Measurements from ENCODE around the gene TCEA2. TPM values are rescaled to one million over a fixed set of nuclear protein-coding genes. Genes with fewer than 3 reads are reported as not detected.

TCEA2 gene
- total RNA-seq, 1 donor from 2014 or later = 123 TPM

DNA sequence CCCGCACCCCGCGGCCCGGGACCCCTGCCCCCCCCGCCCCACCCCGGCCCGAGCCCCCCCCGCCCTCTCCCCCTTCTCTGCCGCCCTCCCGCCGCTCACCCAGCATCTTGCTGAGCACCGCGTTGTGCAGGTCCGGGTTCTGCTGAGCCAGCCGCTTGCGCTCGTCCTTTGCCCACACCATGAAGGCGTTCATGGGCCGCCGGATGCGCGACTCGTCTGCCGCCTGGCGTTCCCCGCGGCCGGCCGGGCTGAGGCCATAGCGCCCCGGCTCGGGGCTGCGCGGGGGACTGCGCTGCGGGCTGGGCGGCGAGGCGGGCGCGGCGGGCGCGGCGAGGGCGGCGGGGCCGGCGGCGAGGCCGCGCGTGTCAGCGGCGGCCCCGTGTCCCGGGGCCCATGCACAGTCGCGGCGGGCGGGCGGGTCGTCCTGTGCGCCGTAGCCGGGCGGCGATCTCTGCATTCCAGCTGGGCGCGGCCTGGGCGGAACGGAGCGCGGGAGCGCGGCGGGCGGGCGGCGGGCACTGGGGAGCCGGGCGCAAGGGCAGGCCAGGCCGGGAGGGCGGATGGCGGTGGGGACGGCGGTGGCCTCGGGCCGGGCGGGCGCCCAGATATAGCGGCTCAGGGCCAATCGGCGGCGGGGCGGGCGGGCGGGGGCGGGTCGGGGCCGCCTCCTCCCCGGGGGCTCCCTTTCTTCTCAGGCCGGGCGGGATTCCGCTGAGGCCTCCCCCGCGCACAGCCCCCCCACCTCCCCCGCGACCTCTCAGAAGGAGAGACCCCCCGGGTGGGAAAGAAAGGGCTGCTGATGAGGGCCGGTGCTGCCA, 13.7 kb upstream of the TCEA2 start, which contains the start of gene SOX18:
Gene SOX18 (minus strand): TSS at position 580 of the 818 bp plus-strand sequence. CDS start 123 bp downstream, at position 457.
- Mint-ChIP-seq H3K36me3 (ENCODE audit: low read depth, unreplicated experiment) (peaks cover 21% of the 10 kb centered on the region), H3K27me3 (ENCODE audit: unreplicated experiment) (peaks cover 12% of the 10 kb centered on the region), H3K27ac (ENCODE audit: unreplicated experiment) (no peak within 1 kb of the TSS), H3K4me3 (ENCODE audit: unreplicated experiment) (peak within 1 kb of the TSS; percentile 90), H3K4me1 (ENCODE audit: unreplicated experiment) (peaks cover 52% of the 10 kb centered on the region), H3K9me3 (ENCODE audit: unreplicated experiment) (no peaks in the 10 kb centered on the region)
- TF ChIP-seq, protein P1, sequence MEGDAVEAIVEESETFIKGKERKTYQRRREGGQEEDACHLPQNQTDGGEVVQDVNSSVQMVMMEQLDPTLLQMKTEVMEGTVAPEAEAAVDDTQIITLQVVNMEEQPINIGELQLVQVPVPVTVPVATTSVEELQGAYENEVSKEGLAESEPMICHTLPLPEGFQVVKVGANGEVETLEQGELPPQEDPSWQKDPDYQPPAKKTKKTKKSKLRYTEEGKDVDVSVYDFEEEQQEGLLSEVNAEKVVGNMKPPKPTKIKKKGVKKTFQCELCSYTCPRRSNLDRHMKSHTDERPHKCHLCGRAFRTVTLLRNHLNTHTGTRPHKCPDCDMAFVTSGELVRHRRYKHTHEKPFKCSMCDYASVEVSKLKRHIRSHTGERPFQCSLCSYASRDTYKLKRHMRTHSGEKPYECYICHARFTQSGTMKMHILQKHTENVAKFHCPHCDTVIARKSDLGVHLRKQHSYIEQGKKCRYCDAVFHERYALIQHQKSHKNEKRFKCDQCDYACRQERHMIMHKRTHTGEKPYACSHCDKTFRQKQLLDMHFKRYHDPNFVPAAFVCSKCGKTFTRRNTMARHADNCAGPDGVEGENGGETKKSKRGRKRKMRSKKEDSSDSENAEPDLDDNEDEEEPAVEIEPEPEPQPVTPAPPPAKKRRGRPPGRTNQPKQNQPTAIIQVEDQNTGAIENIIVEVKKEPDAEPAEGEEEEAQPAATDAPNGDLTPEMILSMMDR (IDR thresholded peaks at IDR 0.05; ENCODE audit: unreplicated experiment) = no peak
- peak; percentile 73 for DNase-seq (ENCODE audit: low spot score)

DNA sequence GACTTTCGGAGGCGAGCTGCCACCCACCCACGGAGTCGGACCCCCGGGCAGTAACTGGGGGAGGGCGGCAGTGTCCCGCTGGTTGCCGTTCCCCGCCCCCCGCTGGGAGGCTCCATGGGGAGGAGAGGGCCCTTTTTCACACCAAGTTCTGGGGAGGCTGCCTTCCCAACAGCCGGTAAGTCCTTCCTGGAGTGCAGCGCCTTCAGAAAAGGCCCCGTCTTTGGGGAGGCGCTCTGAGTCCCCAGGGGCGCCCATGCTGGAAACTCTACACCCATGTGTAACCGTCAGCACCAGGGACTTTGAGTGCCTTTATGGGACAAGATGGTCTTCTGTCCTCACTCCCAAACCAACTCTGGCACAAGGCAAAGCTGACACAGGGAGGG, 13.1 kb upstream of the TCEA2 start:
- Mint-ChIP-seq H3K4me3 (ENCODE audit: unreplicated experiment) (peak overlapping the region; percentile 65), H3K27ac (ENCODE audit: unreplicated experiment) (no peak overlapping the region), H3K36me3 (ENCODE audit: low read depth, unreplicated experiment) (peaks cover 21% of the 10 kb centered on the region), H3K9me3 (ENCODE audit: unreplicated experiment) (no peaks in the 10 kb centered on the region), H3K4me1 (ENCODE audit: unreplicated experiment) (peaks cover 50% of the 10 kb centered on the region), H3K27me3 (ENCODE audit: unreplicated experiment) (peaks cover 12% of the 10 kb centered on the region)
- TF ChIP-seq, protein P1 (IDR thresholded peaks at IDR 0.05; ENCODE audit: unreplicated experiment) = no peak
- DNase-seq (ENCODE audit: low spot score) = no peak

- Mint-ChIP-seq H3K4me3 (ENCODE audit: unreplicated experiment) (no peak overlapping the region), H3K4me1 (ENCODE audit: unreplicated experiment) (peaks cover 51% of the 10 kb centered on the region), H3K9me3 (ENCODE audit: unreplicated experiment) (no peaks in the 10 kb centered on the region), H3K27ac (ENCODE audit: unreplicated experiment) (no peak overlapping the region), H3K27me3 (ENCODE audit: unreplicated experiment) (peaks cover 17% of the 10 kb centered on the region), H3K36me3 (ENCODE audit: low read depth, unreplicated experiment) (peaks cover 21% of the 10 kb centered on the region)
- TF ChIP-seq, protein P1 (IDR thresholded peaks at IDR 0.05; ENCODE audit: unreplicated experiment) = no peak
- no peak for DNase-seq (ENCODE audit: low spot score)
Observed at GRCh38 chr20:64050261-64051032, 12.6 kb upstream of the TCEA2 start.

GRCh38 chr20:64051033-64051452, 12.0 kb upstream of the TCEA2 start:
- no peaks in the 10 kb centered on the region for H3K9me3 Mint-ChIP-seq (ENCODE audit: unreplicated experiment)
- H3K27me3 Mint-ChIP-seq (ENCODE audit: unreplicated experiment) = peaks cover 17% of the 10 kb centered on the region
- H3K36me3 Mint-ChIP-seq (ENCODE audit: low read depth, unreplicated experiment) = peaks cover 20% of the 10 kb centered on the region
- no peak overlapping the region for H3K27ac Mint-ChIP-seq (ENCODE audit: unreplicated experiment)
- no peak for DNase-seq (ENCODE audit: low spot score)
- peaks cover 47% of the 10 kb centered on the region for H3K4me1 Mint-ChIP-seq (ENCODE audit: unreplicated experiment)
- TF ChIP-seq, protein P1 (IDR thresholded peaks at IDR 0.05; ENCODE audit: unreplicated experiment) = no peak
- no peak overlapping the region for H3K4me3 Mint-ChIP-seq (ENCODE audit: unreplicated experiment)
